IPS DF 4.7 (cell line): ENCODE results near the gene PDCD1LG2.
"Not testable (repeated sequence)": the region's sequence is repeated elsewhere in the genome, so short reads cannot be mapped to it uniquely, and the experiment has no call there.

Experiments used
- DNase-seq: peaks from one replicate; pipeline ENCODE4 v3.0.0-alpha.2; 2013; ENCODE audit warnings: low spot score; ENCODE audit errors: extremely low read depth

Gene PDCD1LG2

GRCh38 chr9:5510360-5510931 lies at the start of gene PDCD1LG2:
TSS of gene PDCD1LG2 (plus strand) at chr9:5510531. CDS start at chr9:5522547, 12,016 bp downstream.
- no peak for DNase-seq

DNA sequence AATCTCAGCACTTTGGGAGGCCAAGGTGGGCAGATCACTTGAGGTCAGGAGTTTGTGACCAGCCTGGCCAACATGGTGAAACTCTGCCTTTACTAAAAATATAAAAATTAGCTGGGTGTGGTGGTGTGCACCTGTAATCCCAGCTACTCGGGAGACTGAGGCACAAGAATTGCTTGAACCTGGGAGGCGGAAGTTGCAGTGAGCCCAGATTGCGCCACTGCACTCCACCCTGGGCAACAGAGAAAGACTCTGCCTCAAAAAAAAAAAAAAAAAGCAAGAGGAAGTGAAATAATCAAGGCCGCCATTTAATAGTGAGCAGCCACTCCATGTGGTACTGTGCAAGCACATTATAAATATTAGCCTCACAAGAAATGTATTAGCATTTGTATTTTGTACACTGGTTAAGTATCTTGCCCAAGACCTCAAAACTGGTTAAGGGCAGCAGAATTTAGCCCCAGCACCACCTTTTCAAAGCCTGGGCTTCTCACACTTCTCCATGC lies 45.5 kb upstream of the PDCD1LG2 start:
- DNase-seq: not testable (repeated sequence)

- no peak for DNase-seq
Measured at GRCh38 chr9:5466005-5466404, 44.3 kb upstream of the PDCD1LG2 start.

- DNase-seq: no peak
Measured at GRCh38 chr9:5466766-5467165, 43.6 kb upstream of the PDCD1LG2 start.

- no peak for DNase-seq
Measured at GRCh38 chr9:5468850-5469249, 41.5 kb upstream of the PDCD1LG2 start.

- no peak for DNase-seq
Measured at GRCh38 chr9:5470122-5470521, 40.2 kb upstream of the PDCD1LG2 start.

GRCh38 chr9:5470816-5471215 lies 39.5 kb upstream of the PDCD1LG2 start:
- no peak for DNase-seq

DNA sequence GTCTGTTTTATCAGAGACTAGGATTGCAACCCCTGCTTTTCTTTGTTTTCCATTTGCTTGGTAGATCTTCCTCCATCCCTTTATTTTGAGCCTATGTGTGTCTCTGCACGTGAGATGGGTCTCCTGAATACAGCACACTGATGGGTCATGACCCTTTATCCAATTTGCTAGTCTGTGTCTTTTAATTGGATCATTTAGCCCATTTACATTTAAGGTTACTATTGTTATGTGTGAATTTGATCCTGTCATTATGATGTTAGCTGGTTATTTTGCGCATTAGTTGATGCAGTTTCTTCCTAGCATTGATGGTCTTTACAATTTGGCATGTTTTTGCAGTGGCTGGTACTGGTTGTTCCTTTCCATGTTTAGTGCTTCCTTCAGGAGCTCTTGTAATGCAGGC lies 34.7 kb upstream of the PDCD1LG2 start:
- not testable (repeated sequence) for DNase-seq

GRCh38 chr9:5478206-5478605 lies 32.1 kb upstream of the PDCD1LG2 start:
- DNase-seq: no peak

DNA sequence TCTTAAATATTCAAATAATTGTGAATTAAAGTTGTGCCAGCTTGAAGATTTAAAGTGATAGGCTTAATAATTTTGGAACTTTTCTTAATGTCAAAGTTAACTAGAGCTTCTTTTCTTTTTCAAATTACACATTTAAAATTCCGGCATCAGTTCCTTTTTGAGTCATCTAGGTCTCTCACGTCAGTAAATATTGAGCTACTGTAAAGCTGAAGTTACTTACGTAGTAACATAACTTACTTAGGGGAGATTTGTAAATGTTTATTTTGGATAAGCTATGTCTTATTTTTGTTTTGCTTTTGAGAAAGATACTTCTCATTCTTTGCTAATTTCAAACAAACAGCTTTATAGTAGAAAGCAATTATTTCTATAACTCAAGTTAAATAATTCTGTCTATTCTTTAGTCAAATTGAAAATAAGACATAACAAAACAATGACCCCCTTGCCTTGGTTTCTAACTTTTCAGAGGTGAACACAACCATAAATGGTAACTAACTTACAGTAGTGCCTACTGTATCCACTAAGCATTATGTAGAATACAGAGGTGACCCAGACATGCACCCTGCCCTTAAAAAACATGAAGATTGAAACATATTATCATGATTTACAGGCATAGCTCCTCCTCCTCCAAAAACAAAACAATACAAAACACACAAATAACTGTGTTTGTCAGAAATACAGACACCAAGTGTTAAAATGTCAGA lies 30.2 kb upstream of the PDCD1LG2 start:
- DNase-seq: no peak

DNA sequence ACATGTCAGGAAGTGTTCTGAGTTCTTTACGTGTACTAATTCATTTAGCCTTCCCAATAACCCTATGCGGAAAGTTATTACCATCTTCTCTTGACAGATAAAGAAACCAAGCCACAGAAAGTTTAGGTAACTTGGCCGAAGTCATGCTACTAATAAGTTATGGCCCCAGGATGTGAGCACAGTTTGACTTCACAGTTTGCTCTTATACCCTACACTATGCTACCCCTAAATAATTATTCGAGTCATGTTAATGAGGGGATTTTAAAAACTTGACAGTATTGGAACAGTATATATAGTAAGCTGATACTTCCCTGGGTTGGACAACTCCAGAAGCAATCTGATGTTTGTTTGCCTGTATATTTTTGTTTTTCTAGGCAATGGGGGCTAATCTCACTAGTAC lies 29.4 kb upstream of the PDCD1LG2 start:
- DNase-seq: no peak

DNA sequence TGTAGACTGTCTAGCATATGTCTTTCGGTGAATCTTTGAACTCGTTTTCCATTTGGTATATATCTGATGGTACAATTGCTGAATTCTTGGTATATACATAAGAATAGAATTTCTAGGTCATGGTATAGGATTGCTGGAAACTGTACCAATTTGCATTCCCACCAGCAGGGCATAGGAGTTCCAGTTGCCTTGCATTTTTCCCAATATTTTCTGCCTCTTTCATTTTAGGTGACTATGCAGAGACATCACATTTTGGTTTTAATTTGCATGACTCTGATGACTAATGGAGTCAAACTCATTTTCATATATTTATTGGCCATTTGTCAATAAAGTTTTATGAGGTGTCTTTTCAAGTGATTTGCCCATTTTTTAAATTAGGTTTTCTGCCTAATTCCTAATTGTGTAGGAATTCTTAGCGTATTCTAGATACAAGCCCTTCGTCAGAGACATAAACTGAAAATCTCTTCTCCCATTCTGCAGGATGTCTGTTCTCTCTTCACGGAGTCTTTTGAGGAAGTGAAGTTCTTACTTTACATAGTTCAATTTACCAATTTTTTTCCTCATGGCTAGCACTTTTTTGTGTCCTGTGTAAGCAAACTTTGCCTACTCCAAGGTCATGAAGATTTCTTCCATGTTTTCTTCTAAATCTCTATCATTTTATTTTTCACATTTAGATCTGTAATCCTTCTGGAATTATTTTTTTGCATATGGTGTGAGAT lies 28.9 kb upstream of the PDCD1LG2 start:
- DNase-seq: no peak

DNA sequence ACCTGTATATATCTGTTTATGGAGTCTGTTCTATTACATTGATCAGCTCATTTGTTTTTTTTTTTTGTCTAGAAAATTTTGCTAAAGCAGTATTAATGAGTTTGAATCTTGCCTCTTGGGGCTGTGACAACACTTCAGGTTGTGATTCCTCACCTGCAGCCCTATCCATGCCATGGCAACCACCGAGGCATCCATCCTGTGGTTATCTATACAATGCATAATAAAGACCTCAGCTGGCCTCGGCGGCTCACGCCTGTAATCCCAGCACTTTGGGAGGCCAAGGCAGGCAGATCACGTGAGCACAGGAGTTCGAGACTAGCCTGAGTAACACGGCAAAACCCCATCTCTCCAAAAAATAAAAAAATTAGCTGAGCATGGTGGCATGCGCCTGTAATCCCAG lies 28.1 kb upstream of the PDCD1LG2 start:
- no peak for DNase-seq

GRCh38 chr9:5483306-5483705 lies 27.0 kb upstream of the PDCD1LG2 start:
- DNase-seq: no peak

GRCh38 chr9:5485378-5486085 lies 24.8 kb upstream of the PDCD1LG2 start:
- no peak for DNase-seq

- DNase-seq: no peak
Measured at GRCh38 chr9:5486988-5487387, 23.3 kb upstream of the PDCD1LG2 start.

GRCh38 chr9:5488221-5489008 lies 21.9 kb upstream of the PDCD1LG2 start:
- DNase-seq: no peak

DNA sequence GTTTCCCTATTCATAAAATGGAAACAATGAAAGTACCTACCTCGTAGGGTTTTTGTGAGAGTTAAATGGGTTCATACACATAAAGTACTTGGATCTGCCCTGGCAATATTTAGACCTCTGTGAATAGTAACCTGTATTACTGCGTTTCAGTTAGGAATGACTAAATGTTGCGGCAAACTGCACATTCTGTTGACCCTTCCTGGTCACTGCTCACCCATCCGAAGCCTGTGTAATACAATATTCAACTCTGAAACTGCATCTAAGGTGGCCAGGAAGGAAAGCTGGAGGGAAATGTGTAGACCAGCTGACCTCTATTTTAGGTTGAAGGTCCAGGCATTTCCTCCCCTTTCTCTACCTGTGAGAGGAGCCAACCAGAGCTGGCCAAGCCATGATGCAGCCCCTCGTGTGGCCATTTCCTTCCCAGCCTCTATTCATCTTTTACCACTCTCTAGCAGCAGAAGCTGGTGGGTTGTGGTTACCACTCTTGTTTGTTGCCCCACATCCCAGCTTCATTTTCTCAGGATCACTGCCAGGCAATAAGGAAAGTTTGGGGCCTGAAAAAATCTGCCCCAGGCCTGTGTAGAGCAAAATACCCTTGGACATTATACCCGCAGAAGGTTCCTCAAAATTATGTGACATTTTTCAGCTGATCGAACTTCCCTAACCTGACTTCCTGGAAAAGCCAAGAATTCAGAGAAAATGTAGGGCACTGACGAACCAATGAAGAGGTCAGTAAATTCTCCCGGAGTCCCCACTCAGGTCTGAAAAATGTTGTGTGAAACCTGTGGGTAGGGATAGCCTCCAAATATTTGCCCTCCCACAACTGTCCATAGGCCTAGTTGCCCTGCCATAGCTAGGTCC lies 20.5 kb upstream of the PDCD1LG2 start:
- DNase-seq: no peak

DNA sequence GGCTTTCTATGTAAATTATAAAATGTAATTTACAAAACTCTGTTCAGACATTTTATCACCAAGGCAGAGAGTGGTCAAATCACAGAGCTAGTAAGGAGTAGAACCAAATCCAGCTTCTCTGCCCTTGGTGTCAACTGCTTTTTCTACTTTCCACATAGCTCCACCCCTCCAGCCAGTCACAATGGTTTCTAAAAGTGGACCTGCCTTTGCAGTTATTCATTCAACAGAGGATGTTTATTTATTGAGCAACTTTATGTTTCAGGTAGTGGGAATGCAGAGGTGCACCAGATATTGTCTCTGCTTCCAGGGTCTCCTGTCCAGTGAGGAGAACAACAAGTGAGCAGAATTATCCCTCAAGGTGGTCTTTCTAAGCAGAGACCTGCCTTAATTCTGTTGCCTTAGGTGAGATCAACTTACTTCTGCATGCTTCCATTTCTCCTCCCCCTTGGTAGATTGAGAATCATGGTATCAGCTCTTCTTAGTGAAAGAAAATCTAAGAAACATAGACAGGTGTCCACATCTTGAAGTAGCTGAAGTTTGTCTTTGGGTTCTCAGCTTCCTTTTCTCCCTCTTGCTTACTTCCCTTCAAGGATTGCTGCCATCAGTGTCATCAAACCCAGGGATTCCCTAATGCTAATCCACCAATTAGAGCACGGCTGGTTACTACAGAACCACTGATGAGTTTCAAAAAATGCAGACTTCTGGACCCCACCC lies 17.2 kb upstream of the PDCD1LG2 start:
- DNase-seq: no peak
